H1 (cell line): ENCODE data around the gene CRNN. TPM values are rescaled to one million over a fixed set of nuclear protein-coding genes. Genes with fewer than 3 reads are reported as not detected.

ENCODE experiments used
- CEBPB ChIP-seq: IDR thresholded peaks from 2 replicates; pipeline ENCODE4 v1.6.1; 2012; ENCODE audit warnings: low read depth, low read length
- EGR1 ChIP-seq: IDR thresholded peaks from 2 replicates; pipeline ENCODE4 v1.6.1; 2011; ENCODE audit warnings: low read depth, low read length, borderline replicate concordance
- PHF8 ChIP-seq: fragments of 200-600 bp; sonication (generic); conservative IDR thresholded peaks from 2 replicates; pipeline ENCODE4 v1.7.1; 2012; ENCODE audit warnings: low read depth, mild to moderate bottlenecking, inconsistent platforms, low read length, moderate library complexity
- POU5F1 ChIP-seq: IDR thresholded peaks from 2 replicates; pipeline ENCODE4 v1.6.1; 2011; ENCODE audit warnings: low read depth, mild to moderate bottlenecking, low read length, moderate library complexity
- RNF2 ChIP-seq: fragments of 200-900, 300-1000 bp; sonication (generic); IDR thresholded peaks from 2 replicates; pipeline ENCODE4 v1.7.1; 2016; ENCODE audit warnings: borderline replicate concordance, low read depth, mild to moderate bottlenecking, antibody characterized with exemption, low read length; ENCODE audit not compliant: poor library complexity, severe bottlenecking; ENCODE audit errors: missing control alignments
- SAP30 ChIP-seq: fragments of 300-600 bp; sonication (generic); IDR thresholded peaks from 2 replicates; pipeline ENCODE4 v1.7.1; 2012; ENCODE audit warnings: low read length, moderate library complexity, mild to moderate bottlenecking, inconsistent platforms; ENCODE audit not compliant: insufficient read depth, insufficient replicate concordance
- SIRT6 ChIP-seq: IDR thresholded peaks from one replicate; pipeline ENCODE4 v1.7.1; 2012; ENCODE audit warnings: low read length, inconsistent platforms
- ZNF274 ChIP-seq: IDR thresholded peaks from 2 replicates; pipeline ENCODE4 v1.7.0; 2012; ENCODE audit warnings: low read length, borderline replicate concordance; ENCODE audit errors: extremely low read depth
- polyA plus RNA-seq, 7 experiments: library from polyadenylated mRNA; depleted of rRNA in 3 of 7; stranded (reverse) in 5 of 7; unstranded in 2 of 7; fragments of >200 nt in 5 of 7; fragments of 200-250 nt in 2 of 7; gene quantifications; 1 replicate in 5 of 7; 2 replicates in 1 of 7; 4 replicates in 1 of 7; pipeline versions ENCODE4 v1.2.1 to v1.2.3, GENCODE V29; 2011 to 2013; ENCODE audit warnings: missing spikeins in 2 of 7, mixed read lengths in 2 of 7
- small RNA-seq: library from polyadenylated mRNA; stranded (forward); fragments of <200 nt; extraction: miRNeasy Mini kit (QIAGEN cat#:217004); gene quantifications from one replicate; pipeline ENCODE3, GENCODE V24; 2013; ENCODE audit not compliant: insufficient read depth
- total RNA-seq: library from RNA; stranded (reverse); fragmentation: NEBNext Ultra II Directional; extraction: Animal tissue kit (Norgen Biotek cat#: 25700); gene quantifications from 2 replicates; pipeline ENCODE4 v1.2.1, GENCODE V29; 2021
- TF ChIP-seq, protein P1 (sequence below): IDR thresholded peaks from 2 replicates; pipeline ENCODE4 v1.6.1; 2011; ENCODE audit warnings: low read length, improper control_type of control experiment

CRNN gene
- total and polyA plus RNA-seq, 2 of the 8 experiments (the other 6 are each of a cell fraction or from before 2014, with no cell fraction given): not detected

DNA sequence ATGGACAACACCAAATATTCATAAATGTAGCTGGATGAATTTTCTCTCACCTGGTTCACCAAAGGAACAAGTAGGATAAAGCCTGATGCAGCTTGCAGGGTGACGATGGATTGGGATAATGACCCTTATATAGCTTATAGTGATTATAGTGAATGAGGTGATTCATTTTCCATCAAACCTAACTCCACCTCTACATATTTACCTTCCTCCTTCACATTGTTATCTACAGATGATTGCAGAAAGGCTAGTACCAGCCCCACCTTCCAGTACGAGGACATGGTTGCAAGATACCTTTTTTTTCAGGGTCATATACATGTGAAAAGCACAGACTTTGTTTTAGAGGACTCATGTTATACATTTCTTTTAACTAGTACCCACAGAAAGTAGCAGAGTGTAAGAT, 54.2 kb downstream of the CRNN start, which contains the start of gene FLG2 (continued):
- TF ChIP-seq, protein P1, sequence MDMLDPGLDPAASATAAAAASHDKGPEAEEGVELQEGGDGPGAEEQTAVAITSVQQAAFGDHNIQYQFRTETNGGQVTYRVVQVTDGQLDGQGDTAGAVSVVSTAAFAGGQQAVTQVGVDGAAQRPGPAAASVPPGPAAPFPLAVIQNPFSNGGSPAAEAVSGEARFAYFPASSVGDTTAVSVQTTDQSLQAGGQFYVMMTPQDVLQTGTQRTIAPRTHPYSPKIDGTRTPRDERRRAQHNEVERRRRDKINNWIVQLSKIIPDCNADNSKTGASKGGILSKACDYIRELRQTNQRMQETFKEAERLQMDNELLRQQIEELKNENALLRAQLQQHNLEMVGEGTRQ: no peak
- TF ChIP-seq EGR1 (no peak), CEBPB (no peak), RNF2 (no peak), SAP30 (no peak), SIRT6 (no peak), ZNF274 (no peak), PHF8 (no peak), POU5F1 (no peak)

Small RNA genes within 50 kb of the gene (small RNA-seq; reads per million reads assigned to genes)
- gene HMGN3P1: not detected

Other genes starting within 250 kb of the CRNN start
- gene HRNR, start 190.1 kb downstream of the CRNN start, total RNA-seq: not detected in 2 replicates
- not detected in 2 replicates for gene HRNR, start 190.1 kb downstream of the CRNN start, polyA plus RNA-seq (2011; rRNA removed)
- not detected in 2 replicates for gene FLG, start 89.0 kb downstream of the CRNN start, total RNA-seq
- not detected in 2 replicates for gene FLG, start 89.0 kb downstream of the CRNN start, polyA plus RNA-seq (2011; rRNA removed)
- not detected in 2 replicates for gene FLG2, start 54.3 kb downstream of the CRNN start, total RNA-seq
- not detected in 2 replicates for gene FLG2, start 54.3 kb downstream of the CRNN start, polyA plus RNA-seq (2011; rRNA removed)
- gene LCE5A, start 96.5 kb upstream of the CRNN start, total RNA-seq: not detected in 2 replicates
- gene LCE5A, start 96.5 kb upstream of the CRNN start, polyA plus RNA-seq (2011; rRNA removed): not detected in 2 replicates
- not detected in 2 replicates for gene CRCT1, start 100.2 kb upstream of the CRNN start, total RNA-seq
- not detected in 2 replicates for gene CRCT1, start 100.2 kb upstream of the CRNN start, polyA plus RNA-seq (2011; rRNA removed)
- gene LCE3E, start 152.5 kb upstream of the CRNN start, total RNA-seq: not detected in 2 replicates
- gene LCE3E, start 152.5 kb upstream of the CRNN start, polyA plus RNA-seq (2011; rRNA removed): not detected in 2 replicates
- gene LCE3D, start 166.3 kb upstream of the CRNN start, total RNA-seq: not detected in 2 replicates
- gene LCE3D, start 166.3 kb upstream of the CRNN start, polyA plus RNA-seq (2011; rRNA removed): not detected in 2 replicates
- gene LCE3C, start 186.0 kb upstream of the CRNN start, total RNA-seq: not detected in 2 replicates
- gene LCE3C, start 186.0 kb upstream of the CRNN start, polyA plus RNA-seq (2011; rRNA removed): not detected in 2 replicates
- gene LCE3B, start 199.5 kb upstream of the CRNN start, total RNA-seq: not detected in 2 replicates
- gene LCE3B, start 199.5 kb upstream of the CRNN start, polyA plus RNA-seq (2011; rRNA removed): not detected in 2 replicates
- not detected in 2 replicates for gene LCE3A, start 208.8 kb upstream of the CRNN start, total RNA-seq
- gene LCE3A, start 208.8 kb upstream of the CRNN start, polyA plus RNA-seq (2011; rRNA removed): not detected in 2 replicates
- gene LCE2D, start 249.1 kb upstream of the CRNN start, total RNA-seq: not detected in 2 replicates
- not detected in 2 replicates for gene LCE2D, start 249.1 kb upstream of the CRNN start, polyA plus RNA-seq (2011; rRNA removed)